Smooth muscle cell (in vitro differentiated cells): ENCODE measurements around the gene ARFGAP3. TPM values are rescaled to one million over a fixed set of nuclear protein-coding genes. Genes with fewer than 3 reads are reported as not detected.

Experiments
- DNase-seq: peaks from one replicate; lab custom pipeline; 2025; ENCODE audit not compliant: unreplicated experiment; lab: John Stamatoyannopoulos, UW
- H2AFZ ChIP-seq: fragments of 200-600 bp; sonication (generic); 2 replicates; pipeline ENCODE4 v1.6.0; 2016; ENCODE audit warnings: antibody characterized with exemption, low read depth, mild to moderate bottlenecking
- H3F3A ChIP-seq: fragments of 200-600 bp; sonication (generic); 2 replicates; pipeline ENCODE4 v1.6.0; 2017; ENCODE audit warnings: antibody characterized with exemption, low read depth
- H3K27ac ChIP-seq: fragments of 200-600 bp; sonication (generic); 2 replicates; pipeline ENCODE4 v1.5.1; 2016; ENCODE audit warnings: low read depth, mild to moderate bottlenecking
- H3K27me3 ChIP-seq: fragments of 200-600 bp; sonication (generic); 2 replicates; pipeline ENCODE4 v1.6.1; 2016; ENCODE audit warnings: low read depth, mild to moderate bottlenecking
- H3K36me3 ChIP-seq: fragments of 200-600 bp; sonication (generic); 2 replicates; pipeline ENCODE4 v1.5.1; 2016; ENCODE audit warnings: low read depth
- H3K4me1 ChIP-seq: fragments of 200-600 bp; sonication (generic); 2 replicates; pipeline ENCODE4 v1.5.1; 2016; ENCODE audit warnings: low read depth
- H3K4me2 ChIP-seq: fragments of 200-600 bp; sonication (generic); 2 replicates; pipeline ENCODE4 v1.6.0; 2016; ENCODE audit warnings: mild to moderate bottlenecking
- H3K4me3 ChIP-seq: fragments of 200-600 bp; sonication (generic); 2 replicates; pipeline ENCODE4 v1.5.1; 2016; ENCODE audit warnings: mild to moderate bottlenecking
- H3K79me2 ChIP-seq: fragments of 200-600 bp; sonication (generic); 2 replicates; pipeline ENCODE4 v1.6.0; 2016; ENCODE audit warnings: low read depth, mild to moderate bottlenecking
- H3K9ac ChIP-seq: fragments of 200-600 bp; sonication (generic); 2 replicates; pipeline ENCODE4 v1.6.0; 2016; ENCODE audit warnings: low read depth
- H3K9me3 ChIP-seq: fragments of 200-600 bp; sonication (generic); replicated peaks from 2 replicates; pipeline ENCODE4 v1.5.1; 2016; ENCODE audit warnings: low read depth
- H4K20me1 ChIP-seq: fragments of 200-600 bp; sonication (generic); 2 replicates; pipeline ENCODE4 v1.6.0; 2016; ENCODE audit warnings: low read depth
- WGBS: methylation state at CpG from one replicate; pipeline ENCODE4 v1.1.7; 2016; ENCODE audit warnings: low lambda C conversion rate; 5-methylcytosine and 5-hydroxymethylcytosine counted together
- polyA plus RNA-seq: library from polyadenylated mRNA; unstranded; fragments of >200 nt; fragmentation: Nextera tagmentation; extraction: Ambion mirVana; gene quantifications from 2 replicates; pipeline ENCODE4 v1.2.1, GENCODE V29; 2016
- total RNA-seq: library from RNA; depleted of rRNA; stranded (reverse); fragments of >200 nt; gene quantifications from 2 replicates; pipeline ENCODE4 v1.2.3, GENCODE V29; 2014
- TF ChIP-seq, protein P1 (sequence below): fragments of 200-600 bp; sonication (generic); IDR thresholded peaks from 2 replicates; pipeline ENCODE4 v1.5.1; 2017; ENCODE audit warnings: borderline replicate concordance, mild to moderate bottlenecking, antibody characterized with exemption; ENCODE audit not compliant: insufficient read depth, poor library complexity, severe bottlenecking

Gene ARFGAP3
- total and polyA plus RNA-seq, 2 experiments from 2014 or later, result 69.2 to 89.9 TPM

- TF ChIP-seq, protein P1, sequence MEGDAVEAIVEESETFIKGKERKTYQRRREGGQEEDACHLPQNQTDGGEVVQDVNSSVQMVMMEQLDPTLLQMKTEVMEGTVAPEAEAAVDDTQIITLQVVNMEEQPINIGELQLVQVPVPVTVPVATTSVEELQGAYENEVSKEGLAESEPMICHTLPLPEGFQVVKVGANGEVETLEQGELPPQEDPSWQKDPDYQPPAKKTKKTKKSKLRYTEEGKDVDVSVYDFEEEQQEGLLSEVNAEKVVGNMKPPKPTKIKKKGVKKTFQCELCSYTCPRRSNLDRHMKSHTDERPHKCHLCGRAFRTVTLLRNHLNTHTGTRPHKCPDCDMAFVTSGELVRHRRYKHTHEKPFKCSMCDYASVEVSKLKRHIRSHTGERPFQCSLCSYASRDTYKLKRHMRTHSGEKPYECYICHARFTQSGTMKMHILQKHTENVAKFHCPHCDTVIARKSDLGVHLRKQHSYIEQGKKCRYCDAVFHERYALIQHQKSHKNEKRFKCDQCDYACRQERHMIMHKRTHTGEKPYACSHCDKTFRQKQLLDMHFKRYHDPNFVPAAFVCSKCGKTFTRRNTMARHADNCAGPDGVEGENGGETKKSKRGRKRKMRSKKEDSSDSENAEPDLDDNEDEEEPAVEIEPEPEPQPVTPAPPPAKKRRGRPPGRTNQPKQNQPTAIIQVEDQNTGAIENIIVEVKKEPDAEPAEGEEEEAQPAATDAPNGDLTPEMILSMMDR, result no peak
- H3K9ac ChIP-seq, result peak overlapping the region; percentile 98
- H3K36me3 ChIP-seq, result no peaks in the 10 kb centered on the region
- peak overlapping the region; percentile 98 for H3K4me2 ChIP-seq
- no peaks in the 10 kb centered on the region for H3K9me3 ChIP-seq
- no peak overlapping the region for H2AFZ ChIP-seq
- peaks cover 7% of the 10 kb centered on the region for H3K4me1 ChIP-seq
- H3F3A ChIP-seq, result peaks cover 4% of the 10 kb centered on the region
- peaks cover 49% of the 10 kb centered on the region for H4K20me1 ChIP-seq
- peak; percentile 26 for DNase-seq
- H3K27me3 ChIP-seq, result no peaks in the 10 kb centered on the region
- peaks cover 53% of the 10 kb centered on the region for H3K79me2 ChIP-seq
- H3K27ac ChIP-seq, result peak overlapping the region; percentile 98
- WGBS, result 1% methylated on average over 28 of the region's 44 CpGs
- H3K4me3 ChIP-seq, result peak overlapping the region; percentile 95
Measured at GRCh38 chr22:42856179-42856864, 751 bp downstream of the ARFGAP3 start.

DNA sequence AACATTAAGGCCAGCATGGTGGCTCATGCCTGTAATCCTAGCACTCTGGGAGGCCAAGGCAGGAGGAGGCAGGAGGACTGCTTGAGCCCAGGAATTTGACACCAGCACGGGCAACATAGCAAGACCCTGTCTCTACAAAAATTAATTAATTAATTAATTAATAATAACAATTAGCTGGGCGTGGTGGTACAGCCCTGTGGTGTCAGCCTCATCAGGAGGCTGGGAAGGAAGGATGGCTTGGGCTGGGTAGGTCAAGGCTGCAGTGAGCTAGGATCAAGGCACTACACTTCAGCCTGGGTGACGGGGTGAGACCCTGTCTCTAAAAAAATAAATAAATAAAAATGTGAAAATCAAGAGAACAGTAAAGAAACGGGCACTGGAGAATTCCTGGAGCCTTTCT lies 1.4 kb downstream of the ARFGAP3 start:
- Histone ChIP-seq H3K36me3 (no peaks in the 10 kb centered on the region), H2AFZ (no peak overlapping the region)
- WGBS, result 55% methylated on average over 4 of the region's 4 CpGs

DNA sequence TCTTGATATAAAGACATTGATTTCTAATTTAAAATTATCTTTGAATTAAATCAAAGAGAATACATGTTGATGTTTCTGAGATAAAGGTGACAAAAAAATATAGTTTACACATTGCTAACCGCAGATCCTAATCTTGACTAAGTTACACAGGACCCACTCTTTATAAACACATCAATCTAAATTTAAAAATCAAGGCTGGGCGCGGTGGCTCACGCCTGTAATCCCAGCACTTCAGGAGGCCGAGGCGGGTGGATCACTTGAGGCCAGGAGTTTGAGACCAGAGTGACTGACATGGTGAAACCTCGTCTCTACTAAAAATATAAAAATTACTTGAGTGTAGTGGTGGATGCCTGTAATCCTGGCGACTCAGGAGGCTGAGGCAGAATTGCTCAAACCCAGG lies 1.9 kb downstream of the ARFGAP3 start:
- TF ChIP-seq, protein P1, result no peak
- no peaks in the 10 kb centered on the region for H3K36me3 ChIP-seq
- no peak for DNase-seq
- H3K9ac ChIP-seq, result peak overlapping the region; percentile 98
- peaks cover 4% of the 10 kb centered on the region for H3F3A ChIP-seq
- H3K4me1 ChIP-seq, result peaks cover 7% of the 10 kb centered on the region
- WGBS, result 80% methylated on average over 8 of the region's 8 CpGs
- H3K9me3 ChIP-seq, result no peaks in the 10 kb centered on the region
- H4K20me1 ChIP-seq, result peaks cover 60% of the 10 kb centered on the region
- H3K4me2 ChIP-seq, result peak overlapping the region; percentile 98
- no peak overlapping the region for H2AFZ ChIP-seq
- H3K27me3 ChIP-seq, result no peaks in the 10 kb centered on the region
- H3K27ac ChIP-seq, result peak overlapping the region; percentile 98
- H3K79me2 ChIP-seq, result peaks cover 64% of the 10 kb centered on the region
- H3K4me3 ChIP-seq, result peak overlapping the region; percentile 95

More for the DNA sequence above, 1.4 kb downstream of the ARFGAP3 start:
- no peaks in the 10 kb centered on the region for H3K9me3 ChIP-seq
- H3K79me2 ChIP-seq, result peaks cover 59% of the 10 kb centered on the region
- peaks cover 7% of the 10 kb centered on the region for H3K4me1 ChIP-seq
- peaks cover 55% of the 10 kb centered on the region for H4K20me1 ChIP-seq
- H3K27me3 ChIP-seq, result no peaks in the 10 kb centered on the region
- H3K27ac ChIP-seq, result peak overlapping the region; percentile 98
- DNase-seq, result no peak
- peaks cover 4% of the 10 kb centered on the region for H3F3A ChIP-seq
- TF ChIP-seq, protein P1, result no peak
- peak overlapping the region; percentile 98 for H3K9ac ChIP-seq
- H3K4me3 ChIP-seq, result peak overlapping the region; percentile 95
- H3K4me2 ChIP-seq, result peak overlapping the region; percentile 98
